CD4-positive, alpha-beta T cell treated with Interleukin-4 for 4 hours (primary cell): ENCODE measurements around the gene TAMALIN.

Experiments used
- DNase-seq: peaks from one replicate; pipeline ENCODE4 v3.0.0-alpha.2; 2020

The TAMALIN gene

DNA sequence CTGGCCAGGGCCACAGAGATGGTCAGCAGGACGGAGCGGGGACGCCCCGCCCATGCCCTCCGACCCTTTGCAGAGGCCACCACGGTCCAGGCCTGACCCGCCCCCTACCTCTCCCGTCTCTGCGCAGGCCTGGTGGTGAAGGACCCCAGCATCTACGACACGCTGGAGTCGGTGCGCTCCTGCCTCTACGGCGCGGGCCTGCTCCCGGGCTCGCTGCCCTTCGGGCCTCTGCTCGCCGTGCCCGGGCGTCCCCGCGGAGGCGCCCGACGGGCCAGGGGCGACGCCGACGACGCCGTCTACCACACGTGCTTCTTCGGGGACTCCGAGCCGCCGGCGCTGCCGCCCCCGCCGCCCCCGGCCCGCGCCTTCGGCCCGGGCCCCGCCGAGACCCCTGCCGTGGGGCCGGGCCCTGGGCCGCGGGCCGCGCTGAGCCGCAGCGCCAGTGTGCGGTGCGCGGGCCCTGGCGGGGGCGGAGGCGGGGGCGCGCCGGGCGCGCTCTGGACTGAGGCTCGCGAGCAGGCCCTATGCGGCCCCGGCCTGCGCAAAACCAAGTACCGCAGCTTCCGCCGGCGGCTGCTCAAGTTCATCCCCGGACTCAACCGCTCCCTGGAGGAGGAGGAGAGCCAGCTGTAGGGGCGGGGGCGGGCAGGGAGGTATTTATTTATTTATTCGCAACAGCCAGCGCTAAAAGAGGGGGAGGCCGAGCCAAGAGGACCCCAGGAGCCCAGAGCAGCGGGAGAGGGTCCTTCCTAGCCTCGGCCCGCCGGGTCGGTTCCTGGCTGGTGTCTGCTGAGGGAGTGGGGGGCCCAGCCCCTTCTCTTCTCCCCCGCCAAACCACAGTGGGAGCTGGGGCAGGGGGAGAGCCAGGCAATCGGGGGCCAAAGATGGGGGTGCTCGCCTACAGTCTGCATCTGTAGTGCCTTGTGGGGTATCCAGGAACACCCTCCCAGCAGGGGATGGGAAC is 8.1 kb downstream of the TAMALIN start:
- no peak for DNase-seq

DNA sequence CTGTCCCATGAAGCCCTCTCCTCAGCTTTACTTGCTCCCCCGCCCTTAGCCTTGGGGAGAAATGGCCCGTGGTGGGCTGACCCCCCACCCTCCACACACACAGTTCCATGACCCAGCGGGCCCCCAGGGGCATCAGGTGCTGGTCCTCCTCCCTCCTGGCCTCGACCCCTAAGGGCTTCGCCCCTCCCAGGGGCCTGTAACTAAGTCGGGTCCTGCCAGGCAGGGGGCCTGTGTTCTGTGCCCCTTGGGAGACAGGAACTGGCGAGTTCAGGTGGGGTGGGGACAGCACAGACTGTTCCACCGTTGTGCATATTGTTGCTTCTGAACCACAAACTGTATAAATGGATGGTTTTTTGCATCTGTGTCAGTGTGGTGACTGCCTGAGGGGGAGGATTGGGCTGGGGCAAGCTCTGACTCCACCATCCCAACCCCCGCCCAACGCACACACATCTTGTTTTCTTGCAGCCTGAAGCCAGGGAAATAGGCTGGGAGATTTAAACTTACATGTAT is 8.8 kb downstream of the TAMALIN start:
- no peak for DNase-seq

DNA sequence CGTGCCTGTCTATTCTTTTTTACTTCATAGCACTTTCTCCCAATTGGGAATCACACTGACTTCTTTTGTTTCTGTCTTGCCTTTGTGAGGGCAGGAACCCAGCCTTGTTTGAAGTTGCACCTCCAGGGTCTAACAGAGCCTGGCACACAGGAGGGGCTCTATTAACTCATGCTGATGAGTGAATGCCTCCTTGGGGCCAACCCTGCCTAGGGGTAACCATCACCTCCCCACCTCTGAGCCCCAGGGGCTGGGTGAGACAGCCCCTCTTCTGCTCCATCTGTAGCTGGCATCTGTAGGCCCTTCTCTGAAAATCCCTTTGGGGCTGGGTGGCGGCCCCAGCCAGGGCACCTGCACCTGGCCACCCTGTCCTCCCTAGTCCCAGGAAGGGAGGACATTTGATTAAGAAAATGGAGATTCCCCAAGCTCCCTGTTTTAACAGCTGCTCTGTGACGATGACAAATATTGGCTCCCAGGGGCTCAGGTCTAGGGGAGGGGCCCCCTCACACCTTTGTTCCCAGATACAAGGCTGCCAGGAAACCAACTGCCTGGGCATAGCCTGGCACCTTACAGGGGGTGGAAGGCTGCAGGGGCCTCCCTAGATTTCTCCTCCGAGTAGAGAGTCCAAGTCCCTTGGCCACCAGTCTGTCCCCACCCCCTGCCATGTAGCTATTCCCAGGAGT is 11.8 kb downstream of the TAMALIN start:
- DNase-seq: no peak

DNA sequence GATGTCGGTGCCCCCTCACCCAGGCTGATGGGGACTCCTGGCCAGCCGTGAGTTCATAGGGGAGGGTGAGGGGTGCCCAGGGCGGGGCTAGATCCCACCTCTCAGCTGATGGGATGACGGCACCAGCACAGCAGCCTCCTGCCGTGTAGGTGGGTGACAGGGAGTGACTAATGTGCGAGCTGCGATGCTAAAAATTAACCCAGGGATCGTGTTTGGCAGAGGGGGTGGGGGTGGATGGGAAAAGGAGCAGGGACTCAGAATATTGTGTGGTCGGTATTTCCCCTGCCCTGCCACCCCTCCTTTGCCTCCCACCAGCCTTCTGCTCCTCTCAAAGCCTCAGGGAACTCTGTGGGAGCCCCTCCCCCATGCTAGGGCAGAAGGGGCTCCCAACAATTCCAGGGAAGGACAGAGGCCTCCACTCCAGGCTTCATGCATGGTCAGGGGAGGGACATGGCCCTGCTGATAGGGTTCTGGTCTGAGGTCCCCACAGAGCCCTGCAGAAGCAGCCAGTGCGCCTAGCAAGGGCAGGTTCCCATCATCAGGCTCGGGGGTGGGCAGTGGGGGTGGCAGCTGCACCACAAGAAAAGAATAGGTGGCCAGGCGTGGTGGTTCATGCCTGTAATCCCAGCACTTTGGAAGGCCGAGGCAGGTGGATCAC is 12.5 kb downstream of the TAMALIN start:
- DNase-seq: no peak

DNA sequence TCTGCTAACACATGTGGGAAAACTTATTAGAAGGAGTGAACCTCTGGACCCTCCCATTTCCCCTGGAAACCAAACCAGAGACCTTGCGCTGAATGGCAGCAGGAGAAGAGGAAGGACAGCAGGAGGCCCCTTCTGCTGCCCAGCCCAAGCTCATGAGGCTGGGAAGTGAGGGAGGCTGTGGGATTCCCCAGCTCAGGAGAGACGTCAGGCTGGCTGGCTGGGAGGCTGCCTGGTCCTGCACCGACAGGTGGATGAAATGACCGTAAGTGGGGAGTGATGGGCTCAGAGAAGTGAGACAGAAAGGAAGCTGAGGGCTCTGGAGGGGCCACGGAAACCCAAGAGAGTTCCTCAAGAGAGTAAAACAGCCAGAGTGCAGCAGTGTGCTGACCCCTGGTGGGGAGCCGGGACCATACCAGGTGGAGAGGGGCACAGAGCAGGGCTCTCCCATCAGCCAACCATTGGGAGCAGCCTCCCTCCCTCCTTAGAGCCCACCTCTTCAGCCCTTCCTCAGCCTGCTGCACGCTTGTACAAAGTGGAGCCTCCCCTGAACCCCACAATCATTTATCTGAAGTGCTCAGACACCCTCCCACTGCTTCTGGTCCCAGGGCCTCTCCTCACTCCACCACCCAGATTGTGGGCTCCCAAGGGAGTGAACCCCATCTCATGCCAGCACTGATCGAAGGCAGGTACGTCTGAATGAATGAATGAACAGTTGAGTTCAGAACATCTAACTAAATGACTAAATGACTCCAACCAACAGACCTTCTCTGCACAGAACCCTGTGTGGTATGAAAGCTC is 14.0 kb downstream of the TAMALIN start:
- peak; percentile 56 for DNase-seq

DNA sequence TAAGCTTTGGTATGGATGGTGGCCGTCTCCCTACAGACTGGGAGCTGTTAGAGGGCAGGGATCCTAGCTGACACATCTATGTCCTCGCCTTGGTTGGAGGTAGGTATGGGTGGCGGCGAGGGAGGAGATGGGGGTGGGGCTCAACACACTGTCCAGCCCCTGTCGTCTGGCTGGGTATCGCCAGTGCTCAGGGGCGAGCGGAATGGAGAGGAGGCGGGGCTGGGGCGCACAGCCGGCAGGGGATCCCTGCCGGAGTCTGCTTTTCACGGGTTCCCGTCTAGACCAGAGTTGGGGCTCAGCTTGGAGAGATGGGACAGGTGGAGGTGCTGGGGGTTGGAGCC is 16.1 kb downstream of the TAMALIN start:
- DNase-seq: peak; percentile 22

DNA sequence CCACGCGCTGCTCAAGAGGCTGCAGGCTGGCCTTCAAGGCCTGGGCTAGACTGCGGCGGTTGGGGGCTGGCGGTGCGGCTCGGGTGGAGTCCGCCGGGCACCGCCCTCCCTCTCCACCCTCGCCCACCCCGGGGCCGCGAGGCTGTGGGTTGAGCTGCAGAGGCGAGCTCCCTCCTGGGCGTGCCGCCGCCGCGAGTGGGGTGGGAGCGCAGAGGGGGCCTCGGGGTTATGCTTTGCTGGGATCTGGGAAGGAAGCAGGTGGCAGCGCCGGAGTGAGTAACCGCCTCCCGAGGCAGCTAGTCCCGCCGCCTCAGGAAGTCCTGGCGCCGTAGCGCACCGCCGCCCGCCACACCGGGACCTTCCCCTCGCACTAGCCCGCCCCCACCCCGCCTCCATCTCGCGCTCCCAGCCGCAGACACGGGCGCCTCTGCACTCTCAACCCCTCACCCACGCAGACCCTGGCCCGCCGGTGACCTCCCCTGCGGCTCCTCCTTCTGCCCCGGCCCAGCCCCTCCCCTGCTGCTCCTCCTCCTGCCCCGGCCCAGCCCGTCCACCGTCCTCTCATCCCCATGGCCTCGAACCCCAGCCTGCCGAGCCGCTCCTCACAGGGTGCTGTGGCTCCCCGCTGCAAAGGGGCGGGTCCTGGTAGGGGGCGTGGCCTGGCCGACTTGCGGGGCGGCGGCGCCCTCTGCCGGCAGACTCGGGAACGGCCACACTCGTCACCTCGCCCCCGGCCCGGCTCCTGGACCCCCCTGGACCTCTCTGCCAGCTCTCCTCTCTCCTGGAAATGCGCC is 16.6 kb downstream of the TAMALIN start:
- DNase-seq: peak; percentile 82

DNA sequence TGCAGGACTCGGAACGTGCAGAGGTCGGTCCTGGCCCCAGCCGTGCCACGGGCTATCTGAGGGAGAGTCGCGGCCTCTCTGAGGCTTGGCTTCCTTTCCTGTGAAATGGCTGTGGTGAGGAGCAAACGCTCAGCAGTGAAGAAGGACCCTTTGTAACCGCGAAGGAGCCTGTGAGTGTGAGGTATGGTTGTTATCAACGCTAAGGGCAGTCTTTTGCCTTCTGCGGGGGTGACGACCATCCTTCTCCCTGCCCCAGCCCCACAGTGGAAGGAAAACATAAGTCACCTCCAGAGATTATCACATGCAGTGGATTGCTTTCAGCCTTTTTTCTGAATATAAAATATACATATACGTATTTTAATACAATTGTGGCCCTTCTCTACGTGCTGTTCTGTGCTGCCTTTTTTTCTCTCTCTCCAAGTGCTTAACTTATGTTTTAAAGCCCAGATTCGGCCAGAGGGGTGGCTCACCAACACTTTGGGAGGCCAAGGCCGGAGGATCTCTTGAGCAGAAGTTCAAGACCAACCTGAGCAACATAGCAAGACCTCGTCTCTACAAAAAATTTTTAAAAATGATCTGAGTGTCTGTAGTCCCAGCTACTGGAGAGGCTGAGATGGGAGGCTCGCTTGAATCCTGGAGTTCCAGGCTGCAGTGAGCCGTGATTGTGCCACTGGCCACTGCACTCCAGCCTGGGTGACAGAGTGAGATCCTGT is 17.4 kb downstream of the TAMALIN start:
- DNase-seq: peak; percentile 46

DNA sequence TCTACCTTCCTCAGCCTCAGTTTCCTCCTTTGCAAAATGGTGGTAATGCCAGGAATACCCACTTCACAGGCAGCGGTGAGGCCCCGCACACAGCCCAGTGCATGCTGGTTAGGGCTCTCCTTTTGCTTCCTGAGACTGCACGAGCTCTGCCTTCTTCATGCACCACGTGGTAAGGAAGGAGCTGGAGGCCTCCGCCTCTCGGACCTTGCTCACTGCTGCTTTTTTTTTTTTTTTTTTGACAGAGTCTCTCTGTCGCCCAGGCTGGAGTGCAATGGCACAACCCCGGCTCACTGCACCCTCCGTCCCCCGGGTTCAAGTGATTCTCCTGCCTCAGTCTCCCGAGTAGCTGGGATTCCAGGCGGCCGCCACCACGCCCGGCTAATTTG is 18.1 kb downstream of the TAMALIN start:
- DNase-seq: peak; percentile 31

DNA sequence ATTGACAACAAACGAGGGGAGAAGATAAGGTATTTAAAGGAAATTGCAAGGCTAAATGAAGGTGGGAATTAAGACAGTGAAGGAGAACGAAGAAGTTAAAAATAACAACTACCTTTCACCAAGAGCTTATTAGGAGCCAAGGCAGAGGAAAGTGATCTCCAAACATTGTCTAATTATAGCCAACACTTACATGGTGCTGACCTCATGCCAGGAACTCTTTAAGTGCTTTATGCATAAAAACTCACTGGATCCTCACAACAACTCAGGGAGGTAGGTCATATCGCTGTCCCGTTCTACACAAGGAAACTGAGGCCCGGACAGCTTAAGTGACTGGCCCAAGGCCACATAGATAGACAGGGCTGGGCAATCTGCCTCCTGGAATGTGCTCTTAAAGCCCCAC is 19.5 kb downstream of the TAMALIN start:
- no peak for DNase-seq

DNA sequence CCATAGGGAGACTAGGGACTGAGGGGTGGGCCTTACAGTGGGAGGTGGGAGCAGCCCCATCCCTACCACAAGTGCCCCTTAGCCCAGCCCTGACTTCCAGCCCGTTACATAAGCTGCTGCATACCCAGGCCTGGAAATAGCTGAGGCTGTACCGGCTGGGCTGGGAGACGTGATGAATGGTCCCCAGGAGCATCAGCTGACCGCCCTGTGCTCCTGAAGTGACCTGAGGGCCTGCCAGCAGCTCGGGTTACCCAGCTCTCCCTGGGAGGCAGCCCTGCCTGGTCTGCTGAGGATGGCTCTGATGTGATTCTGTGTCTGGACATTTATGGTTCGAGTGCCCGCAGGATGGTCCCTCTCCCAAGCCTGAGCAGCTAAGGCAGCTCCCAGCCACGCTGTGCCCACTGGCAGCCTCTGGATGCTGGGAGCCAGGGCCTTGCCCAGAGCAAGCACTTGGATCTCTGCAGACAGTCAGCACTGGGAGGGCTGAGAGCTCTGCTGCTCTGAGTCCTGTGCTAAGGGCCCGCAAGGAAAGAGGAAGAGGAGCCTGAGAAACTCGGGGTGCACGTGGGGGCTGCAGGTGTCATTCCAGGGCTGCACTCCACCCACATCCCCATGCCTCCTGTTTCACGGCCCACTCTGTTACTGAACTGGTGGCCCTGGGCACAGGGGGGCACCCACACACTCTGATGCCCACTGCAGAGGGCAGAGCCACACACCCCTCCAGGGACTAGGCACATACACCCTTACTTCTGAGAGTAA is 20.5 kb downstream of the TAMALIN start:
- no peak for DNase-seq

DNA sequence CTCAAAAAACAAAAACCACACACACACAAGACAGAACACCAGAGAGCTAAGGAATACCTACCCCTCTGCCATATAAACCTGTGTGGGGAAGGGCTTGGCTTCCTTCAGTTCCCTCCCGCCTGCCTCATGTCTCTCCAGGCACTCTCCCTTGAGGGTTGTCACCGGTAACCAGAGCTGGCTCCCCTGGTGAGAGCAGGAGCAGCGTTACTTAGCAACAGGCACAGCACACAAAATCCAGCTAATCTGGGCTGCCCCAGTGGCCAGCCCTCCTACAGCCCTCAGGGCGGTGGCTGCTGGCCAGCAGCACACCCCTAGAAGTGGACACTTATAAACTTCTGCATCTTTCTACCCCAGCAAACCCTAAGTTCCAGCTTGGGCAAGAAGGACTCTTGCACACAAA is 22.9 kb downstream of the TAMALIN start:
- DNase-seq: no peak

DNA sequence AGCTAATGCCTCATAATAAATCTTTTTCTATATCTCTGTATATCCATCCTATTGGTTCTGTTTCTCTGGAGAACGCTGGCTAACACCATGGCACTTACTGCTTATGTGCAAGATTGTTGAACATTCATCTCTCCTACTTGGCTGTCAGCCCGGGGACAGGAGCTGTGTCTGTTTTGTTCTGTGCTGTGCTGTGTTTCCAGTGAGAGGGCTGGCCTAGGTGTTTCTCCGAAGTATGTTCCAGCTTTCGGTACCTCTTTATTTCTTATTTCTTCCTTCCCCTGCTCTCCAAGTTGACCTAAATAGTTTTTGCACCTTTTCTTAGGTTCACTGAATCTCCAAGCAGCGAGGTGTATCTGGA is 25.7 kb downstream of the TAMALIN start:
- no peak for DNase-seq

DNA sequence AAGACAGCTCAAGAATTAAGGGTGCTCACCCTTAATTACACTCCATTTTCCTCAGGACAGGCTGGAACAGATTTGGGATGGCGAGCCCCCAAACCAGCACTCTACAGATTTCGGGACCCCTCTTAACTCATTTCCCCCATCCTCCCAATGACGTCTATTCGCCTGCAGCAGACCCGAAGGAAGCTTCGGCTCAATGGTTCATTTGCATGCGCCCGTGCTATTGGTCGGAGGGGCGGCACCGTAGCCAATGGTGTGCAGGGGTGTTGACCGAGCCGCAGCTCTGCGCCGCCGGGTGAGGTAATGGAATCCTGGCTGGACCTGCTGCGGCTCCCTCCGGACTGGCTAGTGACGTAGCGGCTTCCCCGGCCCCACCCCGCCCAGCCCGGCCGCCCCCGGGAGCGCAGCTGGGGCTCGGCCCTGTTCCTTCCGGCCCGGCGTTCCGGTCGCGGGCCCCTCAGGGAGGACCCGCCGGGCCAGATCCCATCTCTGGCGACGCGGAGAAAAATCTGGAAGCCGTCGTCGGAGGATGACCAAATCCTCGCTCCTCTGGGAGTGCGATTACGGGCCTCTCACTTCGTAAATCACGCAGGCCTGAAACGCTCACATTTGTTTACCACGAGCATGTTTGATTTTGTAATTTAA is 26.2 kb downstream of the TAMALIN start:
- DNase-seq: peak; percentile 82

DNA sequence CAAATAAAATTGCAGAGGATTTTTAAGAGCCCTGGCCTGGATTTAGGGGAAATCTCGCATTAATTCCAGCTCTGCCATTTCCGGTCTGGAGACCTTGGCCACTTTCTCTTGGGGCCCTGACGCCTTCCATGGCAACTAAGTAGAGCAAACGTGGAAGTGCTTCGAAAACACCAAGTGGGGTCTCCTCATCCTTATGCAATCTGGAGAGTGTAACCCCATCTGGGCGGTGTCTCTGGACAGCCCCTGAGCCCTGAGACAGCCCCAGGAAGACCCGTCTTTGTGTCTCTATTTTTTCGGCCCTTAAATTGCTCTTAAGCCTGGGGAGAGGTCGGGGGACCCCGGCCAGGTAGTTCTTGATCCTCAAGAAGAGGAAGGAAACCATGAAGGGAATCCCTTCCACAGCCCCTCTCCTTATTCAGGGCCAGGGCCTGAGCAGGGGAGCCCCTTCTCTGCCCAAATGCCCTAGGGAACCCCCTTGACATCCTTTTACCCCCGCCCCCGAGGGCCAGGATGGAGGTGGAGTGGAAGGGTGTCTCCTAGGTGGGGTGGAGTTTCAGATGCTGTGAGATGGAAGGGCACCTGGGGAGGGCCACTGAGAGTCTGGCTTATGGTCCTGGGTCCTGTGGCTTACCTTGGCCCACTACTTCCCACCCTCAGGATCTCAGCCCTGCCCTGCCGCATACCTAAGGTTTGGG is 26.8 kb downstream of the TAMALIN start:
- no peak for DNase-seq

DNA sequence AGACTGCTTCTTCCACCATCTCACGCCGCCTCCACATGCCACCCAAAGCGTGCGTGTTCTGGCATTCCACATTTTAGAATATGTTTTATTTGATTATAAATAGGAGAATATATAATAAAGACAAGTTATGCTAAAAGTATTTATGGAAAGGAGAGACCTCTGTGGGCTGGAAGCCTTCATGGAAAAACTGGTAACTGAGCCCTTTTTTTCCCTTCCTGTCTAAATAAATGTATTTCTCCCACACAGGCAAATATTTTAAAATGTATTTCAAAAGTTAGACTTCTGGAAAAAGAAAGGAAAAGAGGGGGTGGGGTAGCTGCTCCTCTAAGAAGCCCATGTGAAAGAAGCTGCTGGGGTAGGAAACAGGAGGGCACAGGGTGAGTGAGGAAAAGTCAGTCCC is 28.4 kb downstream of the TAMALIN start:
- DNase-seq: no peak

DNA sequence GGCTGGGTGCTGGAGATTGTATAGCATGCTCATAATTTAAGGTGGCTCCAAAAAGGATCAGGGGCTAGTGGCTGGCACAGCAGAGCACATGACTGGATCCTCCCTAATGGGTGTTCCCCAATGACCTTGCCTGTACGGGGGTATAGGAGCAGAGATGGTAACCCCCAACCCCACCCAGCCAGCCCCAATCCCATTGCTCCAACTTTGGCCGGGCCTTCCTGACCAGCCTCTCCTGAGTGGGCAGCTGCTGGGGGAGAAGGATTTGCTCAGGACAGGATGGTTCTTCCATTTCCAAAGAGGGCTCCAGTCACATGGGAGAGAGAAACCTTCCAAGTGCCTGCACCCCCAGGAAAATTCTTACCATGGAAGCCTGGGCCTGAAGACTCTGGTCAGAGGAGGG is 29.2 kb downstream of the TAMALIN start:
- DNase-seq: no peak

DNA sequence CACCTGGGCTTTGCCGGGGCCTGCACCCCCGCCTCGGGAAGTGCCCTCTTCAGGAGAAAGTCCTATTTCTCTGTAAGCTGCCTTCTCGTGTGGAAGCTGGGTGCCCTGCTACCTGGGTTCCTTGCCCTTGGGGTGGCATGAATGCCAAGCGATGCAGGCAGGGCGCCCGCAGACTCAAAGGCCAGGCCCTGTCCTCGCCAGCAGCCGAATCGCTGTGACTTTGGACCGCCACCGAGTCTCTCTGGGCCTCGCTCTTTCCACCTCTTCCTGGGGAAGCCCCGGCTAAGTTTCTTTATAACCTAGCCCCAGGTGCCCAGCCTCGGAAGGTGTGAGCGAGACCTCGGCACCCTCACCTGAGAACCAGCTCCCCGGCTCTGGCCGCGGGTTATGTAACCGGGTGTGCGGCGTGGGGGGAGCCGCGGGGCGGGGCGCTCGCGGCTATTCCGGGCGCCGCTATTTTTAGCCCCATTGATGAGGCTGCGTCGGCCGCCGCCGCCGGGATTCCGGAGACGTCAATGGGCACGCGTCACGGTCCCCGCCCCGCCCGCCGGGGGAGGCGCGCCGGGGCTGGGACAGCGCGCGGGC is 29.9 kb downstream of the TAMALIN start:
- peak; percentile 65 for DNase-seq

DNA sequence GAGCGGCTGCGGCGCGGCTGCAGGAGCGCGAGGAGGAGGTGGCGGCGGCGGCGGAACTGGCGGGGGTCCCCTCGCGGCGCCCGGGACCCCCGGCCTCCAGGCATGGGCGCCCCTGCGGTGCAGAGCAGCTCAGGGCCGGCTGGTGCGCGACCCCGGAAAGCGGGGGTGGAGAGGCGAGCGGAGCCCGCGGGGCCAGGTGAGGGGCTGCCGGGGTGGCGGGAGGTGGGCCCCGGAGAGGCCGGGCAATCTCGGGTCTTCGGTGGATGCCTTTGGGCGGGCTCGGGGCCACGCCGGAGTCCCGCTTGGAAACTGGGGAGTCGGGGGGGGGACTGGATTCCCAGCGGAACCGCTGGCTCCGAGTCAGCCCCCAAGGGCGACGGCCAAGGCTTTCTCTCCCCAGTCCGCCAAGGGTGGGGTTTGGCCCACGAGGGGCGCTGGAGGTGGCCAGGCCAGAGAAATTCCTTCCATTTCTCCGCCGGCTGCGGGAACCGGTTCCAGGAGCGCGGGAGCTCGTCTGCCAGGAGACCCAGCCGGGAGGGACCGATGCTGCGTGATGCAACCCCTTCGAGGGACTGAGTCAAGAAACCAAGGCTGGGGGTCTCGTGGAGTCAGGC is 30.6 kb downstream of the TAMALIN start:
- no peak for DNase-seq
